H1 (cell line): ENCODE results near the gene RAB11FIP5. TPM values are rescaled to one million over a fixed set of nuclear protein-coding genes. Genes with fewer than 3 reads are reported as not detected.
"Not testable (repeated sequence)": the region's sequence is repeated elsewhere in the genome, so short reads cannot be mapped to it uniquely, and the experiment has no call there.

ENCODE experiments used
- CTCF ChIA-PET: fragments of 300-600 bp; sonication (Branson Sonifier 250); formaldehyde crosslinking; loops from one replicate; lab custom pipeline; 2021; ENCODE audit not compliant: partially characterized antibody; lab: Charles Lee
- POLR2A ChIA-PET: fragments of 300-600 bp; sonication (Branson Sonifier 250); formaldehyde crosslinking; loops from one replicate; lab custom pipeline; 2021; ENCODE audit warnings: inconsistent platforms; ENCODE audit not compliant: partially characterized antibody; lab: Charles Lee
- DNase-seq, 2 experiments: peaks; one replicate each; pipeline versions ENCODE4 v3.0.0 to v3.0.0-alpha.2; 2010 to 2022; ENCODE audit warnings: low spot score in 2 of 2, low read depth in 1 of 2, mixed read lengths in 1 of 2
- FAIRE-seq: peaks from 2 replicates; lab custom pipeline; 2011; peaks lifted over from hg19 to GRCh38; lab: Jason Lieb, UNC
- H2AFZ ChIP-seq: 2 replicates; pipeline ENCODE4 v1.8.1; 2012; ENCODE audit warnings: low read length, inconsistent platforms
- H2AK5ac ChIP-seq: 2 replicates; pipeline ENCODE4 v1.6.1; 2013; ENCODE audit warnings: low read depth, low read length
- H2BK120ac ChIP-seq: replicated peaks from 2 replicates; pipeline ENCODE3; 2013; ENCODE audit warnings: low read depth, low read length, inconsistent platforms
- H2BK12ac ChIP-seq: 2 replicates; pipeline ENCODE4 v1.6.1; 2013; ENCODE audit warnings: low read depth, low read length
- H2BK15ac ChIP-seq: 2 replicates; pipeline ENCODE4 v1.6.1; 2013; ENCODE audit warnings: low read length
- H2BK20ac ChIP-seq: 2 replicates; pipeline ENCODE4 v1.6.1; 2013; ENCODE audit warnings: low read length
- H2BK5ac ChIP-seq: 2 replicates; pipeline ENCODE4 v1.6.1; 2013; ENCODE audit warnings: low read depth, low read length
- H3K14ac ChIP-seq: 2 replicates; pipeline ENCODE4 v1.6.1; 2013; ENCODE audit warnings: inconsistent platforms; ENCODE audit not compliant: insufficient read length
- H3K18ac ChIP-seq: 2 replicates; pipeline ENCODE4 v1.6.1; 2013; ENCODE audit warnings: low read length; ENCODE audit errors: extremely low read depth
- H3K23ac ChIP-seq: 2 replicates; pipeline ENCODE4 v1.6.1; 2013; ENCODE audit warnings: inconsistent platforms; ENCODE audit not compliant: insufficient read length
- H3K23me2 ChIP-seq: 2 replicates; pipeline ENCODE4 v1.6.1; 2013; ENCODE audit warnings: low read depth, low read length
- H3K27ac ChIP-seq: 2 replicates; pipeline ENCODE4 v1.6.1; 2011; ENCODE audit warnings: low read depth, low read length, inconsistent platforms
- H3K27me3 ChIP-seq, 4 experiments: replicated peaks in 1 of 4; 1 replicate in 1 of 4; 2 replicates in 3 of 4; pipeline versions ENCODE4 v1.6.1 to v1.8.1; 2011 to 2013; ENCODE audit warnings: low read length in 3 of 4, mild to moderate bottlenecking in 3 of 4, inconsistent platforms in 2 of 4, mixed read lengths in 2 of 4, moderate library complexity in 1 of 4; ENCODE audit not compliant: control insufficient read depth in 3 of 4, insufficient read depth in 3 of 4; ENCODE audit errors: extremely low read depth in 1 of 4
- H3K36me3 ChIP-seq, 4 experiments: 2 replicates each; pipeline versions ENCODE4 v1.6.1 to v1.8.1; 2011 to 2013; ENCODE audit warnings: mild to moderate bottlenecking in 4 of 4, low read length in 3 of 4, moderate library complexity in 2 of 4, control low read depth in 1 of 4, inconsistent platforms in 1 of 4; ENCODE audit not compliant: insufficient read depth in 4 of 4, control insufficient read depth in 2 of 4
- H3K4ac ChIP-seq: replicated peaks from 2 replicates; pipeline ENCODE3; 2013; ENCODE audit warnings: low read length, low read depth, mixed read lengths, inconsistent platforms; ENCODE audit not compliant: insufficient read length
- H3K4me1 ChIP-seq, 4 experiments: replicated peaks in 1 of 4; 1 replicate in 1 of 4; 2 replicates in 3 of 4; pipeline versions ENCODE4 v1.6.1 to v1.8.1; 2011 to 2013; ENCODE audit warnings: low read length in 3 of 4, inconsistent platforms in 2 of 4, mixed read lengths in 1 of 4; ENCODE audit not compliant: insufficient read depth in 4 of 4, control insufficient read depth in 3 of 4
- H3K4me2 ChIP-seq, 2 experiments: 2 replicates each; pipeline versions ENCODE4 v1.6.1 to v1.8.1; 2011 to 2013; ENCODE audit warnings: low read depth in 2 of 2, low read length in 2 of 2, control low read depth in 1 of 2, inconsistent platforms in 1 of 2, mild to moderate bottlenecking in 1 of 2; ENCODE audit not compliant: insufficient read depth in 1 of 2
- H3K4me3 ChIP-seq, 4 experiments: fragments of 200-600, 300-600 bp in 1 of 4; sonication (generic), shearing (Covaris generic), sonication (Bioruptor Twin) in 1 of 4; 2 replicates each; pipeline versions ENCODE4 v1.5.1 to v1.8.1; 2011 to 2016; ENCODE audit warnings: low read length in 4 of 4, low read depth in 3 of 4, control low read depth in 2 of 4, inconsistent platforms in 2 of 4, mild to moderate bottlenecking in 2 of 4, mixed read lengths in 1 of 4, moderate library complexity in 1 of 4; ENCODE audit not compliant: insufficient read depth in 2 of 4; ENCODE audit errors: extremely low read depth in 1 of 4
- H3K56ac ChIP-seq: replicated peaks from 2 replicates; pipeline ENCODE3; 2013; ENCODE audit warnings: low read depth, mild to moderate bottlenecking, mixed read lengths, low read length, inconsistent platforms; ENCODE audit not compliant: insufficient read length
- H3K79me1 ChIP-seq: 2 replicates; pipeline ENCODE4 v1.6.1; 2013; ENCODE audit warnings: low read depth, low read length, control low read depth
- H3K79me2 ChIP-seq, 2 experiments: 2 replicates each; pipeline versions ENCODE4 v1.6.1 to v1.8.1; 2012 to 2013; ENCODE audit warnings: low read length in 2 of 2, mild to moderate bottlenecking in 2 of 2, inconsistent platforms in 1 of 2; ENCODE audit not compliant: insufficient read depth in 2 of 2, control insufficient read depth in 1 of 2
- H3K9ac ChIP-seq, 4 experiments: replicated peaks in 1 of 4; 1 replicate in 1 of 4; 2 replicates in 3 of 4; pipeline versions ENCODE4 v1.6.1 to v1.8.1; 2011 to 2013; ENCODE audit warnings: low read depth in 3 of 4, low read length in 3 of 4, control low read depth in 2 of 4, mild to moderate bottlenecking in 2 of 4, moderate library complexity in 2 of 4, inconsistent platforms in 1 of 4; ENCODE audit errors: extremely low read depth in 1 of 4
- H3K9me3 ChIP-seq, 2 experiments: 2 replicates each; pipeline versions ENCODE4 v1.6.1 to v1.8.1; 2012 to 2013; ENCODE audit warnings: mild to moderate bottlenecking in 2 of 2, moderate library complexity in 2 of 2, control low read depth in 1 of 2, inconsistent platforms in 1 of 2, low read depth in 1 of 2, low read length in 1 of 2, mixed read lengths in 1 of 2; ENCODE audit not compliant: insufficient read depth in 2 of 2
- H4K20me1 ChIP-seq, 2 experiments: replicated peaks in 1 of 2; 2 replicates each; pipeline versions ENCODE3 to v1.8.1; 2011 to 2013; ENCODE audit warnings: inconsistent platforms in 2 of 2, low read length in 2 of 2, mild to moderate bottlenecking in 1 of 2; ENCODE audit not compliant: insufficient read depth in 2 of 2, control insufficient read depth in 1 of 2
- H4K5ac ChIP-seq: 2 replicates; pipeline ENCODE4 v1.6.1; 2013; ENCODE audit warnings: low read length, low read depth, mixed read lengths, inconsistent platforms; ENCODE audit not compliant: insufficient read length
- H4K8ac ChIP-seq: 2 replicates; pipeline ENCODE4 v1.8.0; 2013; ENCODE audit warnings: mild to moderate bottlenecking, moderate library complexity, low read length, inconsistent platforms; ENCODE audit not compliant: insufficient read depth; ENCODE audit errors: extremely low read depth
- H4K91ac ChIP-seq: replicated peaks from 2 replicates; pipeline ENCODE3; 2013; ENCODE audit warnings: low read length, mixed read lengths, inconsistent platforms; ENCODE audit not compliant: insufficient read length
- WGBS, 2 experiments: shearing (Covaris generic) in 1 of 2; methylation state at CpG; one replicate each; pipeline versions ENCODE4 v1.1.6 to v1.1.7; 2013 to 2015; ENCODE audit warnings: low lambda C conversion rate in 2 of 2, mixed read lengths in 2 of 2, inconsistent platforms in 1 of 2, low coverage in 1 of 2, missing lambda C conversion rate in 1 of 2; ENCODE audit not compliant: insufficient replicate concordance in 2 of 2, insufficient coverage in 1 of 2, insufficient read length in 1 of 2; ENCODE audit errors: extremely low coverage in 1 of 2, missing lambda C conversion rate in 1 of 2; 5-methylcytosine and 5-hydroxymethylcytosine counted together
- polyA plus RNA-seq, 7 experiments: library from polyadenylated mRNA; depleted of rRNA in 3 of 7; stranded (reverse) in 5 of 7; unstranded in 2 of 7; fragments of >200 nt in 5 of 7; fragments of 200-250 nt in 2 of 7; gene quantifications; 1 replicate in 5 of 7; 2 replicates in 1 of 7; 4 replicates in 1 of 7; pipeline versions ENCODE4 v1.2.1 to v1.2.3, GENCODE V29; 2011 to 2013; ENCODE audit warnings: missing spikeins in 2 of 7, mixed read lengths in 2 of 7
- total RNA-seq: library from RNA; stranded (reverse); fragmentation: NEBNext Ultra II Directional; extraction: Animal tissue kit (Norgen Biotek cat#: 25700); gene quantifications from 2 replicates; pipeline ENCODE4 v1.2.1, GENCODE V29; 2021

The RAB11FIP5 gene
- total and polyA plus RNA-seq, 2 of the 8 experiments (the other 6 are each of a cell fraction or from before 2014, with no cell fraction given) = 6.3 to 17.0 TPM

DNA sequence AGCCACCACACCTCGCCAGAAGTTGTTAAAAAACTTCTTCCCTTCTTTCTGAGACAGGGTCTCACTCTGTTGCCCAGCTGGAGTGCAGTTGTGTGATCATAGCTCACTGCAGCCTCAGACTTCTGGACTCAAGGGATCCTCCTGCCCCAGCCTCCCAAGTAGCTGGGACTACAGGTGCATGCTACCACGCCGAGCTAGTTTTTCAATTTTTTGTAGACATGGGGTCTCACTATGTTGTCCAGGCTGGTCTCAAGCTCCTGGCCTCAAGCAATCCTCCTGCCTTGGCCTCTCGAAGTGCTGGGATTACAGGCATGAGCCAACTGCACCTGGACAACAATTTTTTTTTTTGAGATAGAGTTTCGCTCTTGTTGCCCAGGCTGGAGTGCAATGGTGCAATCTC lies 47.7 kb downstream of the RAB11FIP5 start:
- FAIRE-seq, H3K4me2 ChIP-seq, H3K9me3 ChIP-seq, H2AFZ ChIP-seq, H3K27me3 ChIP-seq, H3K23ac ChIP-seq, H2BK120ac ChIP-seq, H4K8ac ChIP-seq, H3K4ac ChIP-seq, H2AK5ac ChIP-seq, H3K14ac ChIP-seq, H3K9ac ChIP-seq, H3K27ac ChIP-seq, H3K18ac ChIP-seq, H2BK12ac ChIP-seq, DNase-seq, H2BK15ac ChIP-seq, H4K5ac ChIP-seq, H3K23me2 ChIP-seq, H2BK5ac ChIP-seq, H2BK20ac ChIP-seq, H3K36me3 ChIP-seq, H3K4me3 ChIP-seq, H4K91ac ChIP-seq, H3K56ac ChIP-seq: not testable (repeated sequence)
- ChIA-PET CTCF (interaction anchor here (0.7 to 2.6 kb wide), 7 partner anchors 10 to 243 kb away, joined by 3 to 14 read pairs (median 5); no protein-coding TSS in a partner anchor), POLR2A (interaction anchor here (0.7 to 1.8 kb wide), 2 partner anchors 11 to 131 kb away, joined by 3 to 5 read pairs; no protein-coding TSS in a partner anchor)
- Histone ChIP-seq H3K79me1 (peaks cover 19% of the 10 kb centered on the region; the same call in 1 of the 2 replicates), H3K4me1 (peaks cover 10 to 22% (median 14%) of the 10 kb centered on the region in 4 experiments), H4K20me1 (peaks cover 3 to 14% of the 10 kb centered on the region in 2 experiments), H3K79me2 (peaks cover 4 to 74% of the 10 kb centered on the region in 2 experiments; a peak in 3 of 4 replicates)
- 96% methylated on average over 5 of the region's 5 CpGs; no CpG with 5 or more reads in 1 of the 2 experiments for WGBS, 2 experiments
